Iris pigment epithelial cell (primary cell): ENCODE data around the gene GET3.
A peak's percentile ranks its signal among the peaks of the same experiment; 100 is the strongest.
"Not testable (repeated sequence)": the region's sequence is repeated elsewhere in the genome, so short reads cannot be mapped to it uniquely, and the experiment has no call there.

Experiments
- DNase-seq: peaks from one replicate; pipeline ENCODE4 v3.0.0-alpha.2; 2011; ENCODE audit warnings: low read depth

Gene GET3

GRCh38 chr19:12715929-12716328 is 21.4 kb upstream of the GET3 start:
- DNase-seq = no peak

GRCh38 chr19:12720296-12720695 is 17.0 kb upstream of the GET3 start:
- DNase-seq = no peak

- peak; percentile 42 for DNase-seq
Observed at GRCh38 chr19:12720851-12721655, 16.2 kb upstream of the GET3 start.

- DNase-seq = peak; percentile 88
Observed at GRCh38 chr19:12721656-12722565, 15.4 kb upstream of the GET3 start.

GRCh38 chr19:12722566-12723380 is 14.5 kb upstream of the GET3 start:
- peak; percentile 99 for DNase-seq

- DNase-seq = peak; percentile 30
Observed at GRCh38 chr19:12723381-12723640, 14.0 kb upstream of the GET3 start.

GRCh38 chr19:12723641-12724426 is 13.5 kb upstream of the GET3 start, which contains the start of gene TNPO2:
TSS of gene TNPO2 (minus strand) at chr19:12723932. CDS start at chr19:12720977, 2,955 bp downstream.
- DNase-seq = peak; percentile 71

- not testable (repeated sequence) for DNase-seq
Observed at GRCh38 chr19:12725612-12726011, 11.7 kb upstream of the GET3 start.

GRCh38 chr19:12726988-12727316 is 10.3 kb upstream of the GET3 start:
- no peak for DNase-seq

- DNase-seq = no peak
Observed at GRCh38 chr19:12727745-12728433, 9.4 kb upstream of the GET3 start.

GRCh38 chr19:12730064-12730463 is 7.2 kb upstream of the GET3 start:
- DNase-seq = no peak

- no peak for DNase-seq
Observed at GRCh38 chr19:12731337-12731736, 6.0 kb upstream of the GET3 start.

- DNase-seq = peak; percentile 56
Observed at GRCh38 chr19:12733369-12734214, 3.7 kb upstream of the GET3 start.

- DNase-seq = no peak
Observed at GRCh38 chr19:12737835-12738351, 596 bp downstream of the GET3 start.

GRCh38 chr19:12745166-12745897 is 8.0 kb downstream of the GET3 start:
- peak; percentile 77 for DNase-seq

GRCh38 chr19:12748489-12748888 is 11.2 kb downstream of the GET3 start:
- no peak for DNase-seq

- peak; percentile 74 for DNase-seq
Observed at GRCh38 chr19:12749938-12750521, 12.7 kb downstream of the GET3 start.

GRCh38 chr19:12750851-12751250 is 13.6 kb downstream of the GET3 start:
- no peak for DNase-seq

GRCh38 chr19:12751635-12752034 is 14.3 kb downstream of the GET3 start, which contains the start of gene BEST2:
TSS of gene BEST2 (plus strand) at chr19:12751791. CDS start at chr19:12752593, 802 bp downstream.
- DNase-seq = no peak
